ENCODE data around the gene PALM. TPM values are rescaled to one million over a fixed set of nuclear protein-coding genes. Genes with fewer than 3 reads are reported as not detected.

Gene PALM
- polyA plus RNA-seq, 1 donor from 2014 or later = 74.8 TPM

DNA sequence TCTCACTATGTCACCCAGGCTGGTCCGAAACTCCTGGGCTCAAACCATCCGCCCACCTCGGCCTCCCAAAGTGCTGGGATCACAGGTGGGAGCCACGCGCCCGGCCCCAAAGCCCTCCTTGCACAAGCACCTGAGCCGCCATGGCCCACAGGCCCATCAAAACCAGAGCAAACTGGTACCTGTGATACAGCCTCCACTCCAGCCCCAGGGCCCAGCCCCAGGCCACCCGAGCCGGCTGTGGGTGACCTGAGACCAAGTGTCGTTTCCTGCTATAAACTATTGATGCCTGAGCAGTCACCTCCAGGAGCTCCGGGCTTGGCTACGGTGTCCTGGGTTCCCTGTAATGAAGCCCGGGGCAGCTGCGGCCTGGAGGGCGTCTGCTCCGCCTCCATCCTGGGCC, 78.8 kb downstream of the PALM start:
- H3K9me3 ChIP-seq (ENCODE audit: low read length) = no peaks in the 10 kb centered on the region
- TF ChIP-seq EP300 (conservative IDR thresholded peaks at IDR 0.05; ENCODE audit: poor library complexity, severe bottlenecking) = no peak
- TF ChIP-seq, protein P1, sequence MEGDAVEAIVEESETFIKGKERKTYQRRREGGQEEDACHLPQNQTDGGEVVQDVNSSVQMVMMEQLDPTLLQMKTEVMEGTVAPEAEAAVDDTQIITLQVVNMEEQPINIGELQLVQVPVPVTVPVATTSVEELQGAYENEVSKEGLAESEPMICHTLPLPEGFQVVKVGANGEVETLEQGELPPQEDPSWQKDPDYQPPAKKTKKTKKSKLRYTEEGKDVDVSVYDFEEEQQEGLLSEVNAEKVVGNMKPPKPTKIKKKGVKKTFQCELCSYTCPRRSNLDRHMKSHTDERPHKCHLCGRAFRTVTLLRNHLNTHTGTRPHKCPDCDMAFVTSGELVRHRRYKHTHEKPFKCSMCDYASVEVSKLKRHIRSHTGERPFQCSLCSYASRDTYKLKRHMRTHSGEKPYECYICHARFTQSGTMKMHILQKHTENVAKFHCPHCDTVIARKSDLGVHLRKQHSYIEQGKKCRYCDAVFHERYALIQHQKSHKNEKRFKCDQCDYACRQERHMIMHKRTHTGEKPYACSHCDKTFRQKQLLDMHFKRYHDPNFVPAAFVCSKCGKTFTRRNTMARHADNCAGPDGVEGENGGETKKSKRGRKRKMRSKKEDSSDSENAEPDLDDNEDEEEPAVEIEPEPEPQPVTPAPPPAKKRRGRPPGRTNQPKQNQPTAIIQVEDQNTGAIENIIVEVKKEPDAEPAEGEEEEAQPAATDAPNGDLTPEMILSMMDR (IDR thresholded peaks at IDR 0.05; ENCODE audit: poor library complexity, severe bottlenecking) = no peak
- no peak for TF ChIP-seq MXI1 (conservative IDR thresholded peaks at IDR 0.05; ENCODE audit: poor library complexity, severe bottlenecking)
- TF ChIP-seq EZH2 (IDR thresholded peaks at IDR 0.05; ENCODE audit: borderline replicate concordance, insufficient read depth, low read length, poor library complexity, severe bottlenecking) = no peak
- TF ChIP-seq, protein P2, sequence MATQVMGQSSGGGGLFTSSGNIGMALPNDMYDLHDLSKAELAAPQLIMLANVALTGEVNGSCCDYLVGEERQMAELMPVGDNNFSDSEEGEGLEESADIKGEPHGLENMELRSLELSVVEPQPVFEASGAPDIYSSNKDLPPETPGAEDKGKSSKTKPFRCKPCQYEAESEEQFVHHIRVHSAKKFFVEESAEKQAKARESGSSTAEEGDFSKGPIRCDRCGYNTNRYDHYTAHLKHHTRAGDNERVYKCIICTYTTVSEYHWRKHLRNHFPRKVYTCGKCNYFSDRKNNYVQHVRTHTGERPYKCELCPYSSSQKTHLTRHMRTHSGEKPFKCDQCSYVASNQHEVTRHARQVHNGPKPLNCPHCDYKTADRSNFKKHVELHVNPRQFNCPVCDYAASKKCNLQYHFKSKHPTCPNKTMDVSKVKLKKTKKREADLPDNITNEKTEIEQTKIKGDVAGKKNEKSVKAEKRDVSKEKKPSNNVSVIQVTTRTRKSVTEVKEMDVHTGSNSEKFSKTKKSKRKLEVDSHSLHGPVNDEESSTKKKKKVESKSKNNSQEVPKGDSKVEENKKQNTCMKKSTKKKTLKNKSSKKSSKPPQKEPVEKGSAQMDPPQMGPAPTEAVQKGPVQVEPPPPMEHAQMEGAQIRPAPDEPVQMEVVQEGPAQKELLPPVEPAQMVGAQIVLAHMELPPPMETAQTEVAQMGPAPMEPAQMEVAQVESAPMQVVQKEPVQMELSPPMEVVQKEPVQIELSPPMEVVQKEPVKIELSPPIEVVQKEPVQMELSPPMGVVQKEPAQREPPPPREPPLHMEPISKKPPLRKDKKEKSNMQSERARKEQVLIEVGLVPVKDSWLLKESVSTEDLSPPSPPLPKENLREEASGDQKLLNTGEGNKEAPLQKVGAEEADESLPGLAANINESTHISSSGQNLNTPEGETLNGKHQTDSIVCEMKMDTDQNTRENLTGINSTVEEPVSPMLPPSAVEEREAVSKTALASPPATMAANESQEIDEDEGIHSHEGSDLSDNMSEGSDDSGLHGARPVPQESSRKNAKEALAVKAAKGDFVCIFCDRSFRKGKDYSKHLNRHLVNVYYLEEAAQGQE (IDR thresholded peaks at IDR 0.05; ENCODE audit: borderline replicate concordance) = no peak
- TF ChIP-seq POLR2AphosphoS5 (IDR thresholded peaks at IDR 0.05) = no peak
- TF ChIP-seq RAD21 (conservative IDR thresholded peaks at IDR 0.05) = no peak
- TF ChIP-seq TAF1 (IDR thresholded peaks at IDR 0.05; ENCODE audit: low read depth) = no peak
- TF ChIP-seq SMC3 (conservative IDR thresholded peaks at IDR 0.05; ENCODE audit: poor library complexity) = no peak

DNA sequence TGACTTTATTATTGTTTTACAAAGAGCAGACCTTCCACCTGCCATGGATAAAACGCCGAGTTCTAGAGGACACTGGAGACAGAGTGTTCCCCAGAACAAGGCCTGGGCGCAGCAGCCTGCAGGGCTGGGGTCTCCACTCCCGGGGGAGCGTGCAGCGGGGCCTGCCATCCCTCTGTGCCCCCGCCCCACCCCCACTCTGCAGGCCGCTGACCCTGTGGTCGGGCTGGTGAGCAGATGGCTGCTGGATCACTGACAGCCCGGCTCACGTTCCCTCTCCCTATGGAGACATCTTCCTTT, 79.9 kb downstream of the PALM start:
- no peak overlapping the region for H3K4me2 ChIP-seq (ENCODE audit: low read length)

More for the DNA sequence above, 78.8 kb downstream of the PALM start:
- Histone ChIP-seq H3K9me2 (ENCODE audit: insufficient read depth, low read length) (no peaks in the 10 kb centered on the region), H3F3A (ENCODE audit: insufficient read depth, low read length, poor library complexity, severe bottlenecking) (no peaks in the 10 kb centered on the region), H3K4me3 (ENCODE audit: low read length) (no peak overlapping the region), H3K9ac (ENCODE audit: low read length) (no peak overlapping the region), H2AFZ (ENCODE audit: low read depth, low read length) (no peak overlapping the region), H3K36me3 (ENCODE audit: insufficient read depth, low read length) (no peaks in the 10 kb centered on the region), H4K20me1 (ENCODE audit: insufficient read depth) (no peaks in the 10 kb centered on the region), H3K4me2 (ENCODE audit: low read length) (no peak overlapping the region), H3K79me2 (replicated peaks; ENCODE audit: insufficient read depth, low read length) (no peaks in the 10 kb centered on the region), H3K27ac (ENCODE audit: low read length) (no peak overlapping the region), H3K27me3 (ENCODE audit: insufficient read depth, low read depth, low read length) (no peaks in the 10 kb centered on the region)

More for the DNA sequence above, 79.9 kb downstream of the PALM start:
- Histone ChIP-seq H3K9me2 (ENCODE audit: insufficient read depth, low read length) (no peaks in the 10 kb centered on the region), H3K9me3 (ENCODE audit: low read length) (no peaks in the 10 kb centered on the region), H2AFZ (ENCODE audit: low read depth, low read length) (no peak overlapping the region), H3K27me3 (ENCODE audit: insufficient read depth, low read depth, low read length) (no peaks in the 10 kb centered on the region), H3F3A (ENCODE audit: insufficient read depth, low read length, poor library complexity, severe bottlenecking) (no peaks in the 10 kb centered on the region), H3K27ac (ENCODE audit: low read length) (no peak overlapping the region), H3K36me3 (ENCODE audit: insufficient read depth, low read length) (no peaks in the 10 kb centered on the region), H3K9ac (ENCODE audit: low read length) (no peak overlapping the region), H4K20me1 (ENCODE audit: insufficient read depth) (no peaks in the 10 kb centered on the region), H3K4me3 (ENCODE audit: low read length) (no peak overlapping the region), H3K79me2 (replicated peaks; ENCODE audit: insufficient read depth, low read length) (no peaks in the 10 kb centered on the region)
- TF ChIP-seq, protein P2 (IDR thresholded peaks at IDR 0.05; ENCODE audit: borderline replicate concordance) = no peak
- TF ChIP-seq RAD21 (conservative IDR thresholded peaks at IDR 0.05) (no peak), TAF1 (IDR thresholded peaks at IDR 0.05; ENCODE audit: low read depth) (no peak), EZH2 (IDR thresholded peaks at IDR 0.05; ENCODE audit: borderline replicate concordance, insufficient read depth, low read length, poor library complexity, severe bottlenecking) (no peak), SMC3 (conservative IDR thresholded peaks at IDR 0.05; ENCODE audit: poor library complexity) (no peak), EP300 (conservative IDR thresholded peaks at IDR 0.05; ENCODE audit: poor library complexity, severe bottlenecking) (no peak), POLR2AphosphoS5 (IDR thresholded peaks at IDR 0.05) (no peak), MXI1 (conservative IDR thresholded peaks at IDR 0.05; ENCODE audit: poor library complexity, severe bottlenecking) (no peak)
- TF ChIP-seq, protein P1 (IDR thresholded peaks at IDR 0.05; ENCODE audit: poor library complexity, severe bottlenecking) = no peak
